ENCODE measurements around the gene CCR4. TPM values are rescaled to one million over a fixed set of nuclear protein-coding genes. Genes with fewer than 3 reads are reported as not detected.

CCR4 gene
- total RNA-seq, 1 experiment from 2014 or later = not detected

GRCh38 chr3:32934150-32934742, 17.2 kb upstream of the CCR4 start:
- no peak overlapping the region for H3K4me2 ChIP-seq (ENCODE audit: low read length)
- intact Hi-C loops (cut with micrococcal nuclease) = loop anchor here (1.0 to 2.0 kb wide), 2 partner anchors 201 to 423 kb away; no protein-coding TSS in a partner anchor
- TF ChIP-seq RAD21 (IDR thresholded peaks at IDR 0.05; ENCODE audit: low read depth) (peak; percentile 82), CTCF (IDR thresholded peaks at IDR 0.05 in 2 of 3, conservative IDR thresholded peaks at IDR 0.05 in 1 of 3; ENCODE audit: borderline replicate concordance in 1 of 3, insufficient read depth in 1 of 3, low read depth in 2 of 3, low read length in 2 of 3) (peak; percentile 67 to 77 (median 72)), FOSL1 (IDR thresholded peaks at IDR 0.05; ENCODE audit: low read depth) (no peak)
- TF ChIP-seq, protein P1, sequence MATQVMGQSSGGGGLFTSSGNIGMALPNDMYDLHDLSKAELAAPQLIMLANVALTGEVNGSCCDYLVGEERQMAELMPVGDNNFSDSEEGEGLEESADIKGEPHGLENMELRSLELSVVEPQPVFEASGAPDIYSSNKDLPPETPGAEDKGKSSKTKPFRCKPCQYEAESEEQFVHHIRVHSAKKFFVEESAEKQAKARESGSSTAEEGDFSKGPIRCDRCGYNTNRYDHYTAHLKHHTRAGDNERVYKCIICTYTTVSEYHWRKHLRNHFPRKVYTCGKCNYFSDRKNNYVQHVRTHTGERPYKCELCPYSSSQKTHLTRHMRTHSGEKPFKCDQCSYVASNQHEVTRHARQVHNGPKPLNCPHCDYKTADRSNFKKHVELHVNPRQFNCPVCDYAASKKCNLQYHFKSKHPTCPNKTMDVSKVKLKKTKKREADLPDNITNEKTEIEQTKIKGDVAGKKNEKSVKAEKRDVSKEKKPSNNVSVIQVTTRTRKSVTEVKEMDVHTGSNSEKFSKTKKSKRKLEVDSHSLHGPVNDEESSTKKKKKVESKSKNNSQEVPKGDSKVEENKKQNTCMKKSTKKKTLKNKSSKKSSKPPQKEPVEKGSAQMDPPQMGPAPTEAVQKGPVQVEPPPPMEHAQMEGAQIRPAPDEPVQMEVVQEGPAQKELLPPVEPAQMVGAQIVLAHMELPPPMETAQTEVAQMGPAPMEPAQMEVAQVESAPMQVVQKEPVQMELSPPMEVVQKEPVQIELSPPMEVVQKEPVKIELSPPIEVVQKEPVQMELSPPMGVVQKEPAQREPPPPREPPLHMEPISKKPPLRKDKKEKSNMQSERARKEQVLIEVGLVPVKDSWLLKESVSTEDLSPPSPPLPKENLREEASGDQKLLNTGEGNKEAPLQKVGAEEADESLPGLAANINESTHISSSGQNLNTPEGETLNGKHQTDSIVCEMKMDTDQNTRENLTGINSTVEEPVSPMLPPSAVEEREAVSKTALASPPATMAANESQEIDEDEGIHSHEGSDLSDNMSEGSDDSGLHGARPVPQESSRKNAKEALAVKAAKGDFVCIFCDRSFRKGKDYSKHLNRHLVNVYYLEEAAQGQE (IDR thresholded peaks at IDR 0.05; ENCODE audit: low read depth) = no peak
- no peak overlapping the region for H3K9ac ChIP-seq (ENCODE audit: low read length)
- no peaks in the 10 kb centered on the region for H4K20me1 ChIP-seq (ENCODE audit: insufficient read depth)
- H3K27ac ChIP-seq (ENCODE audit: low read depth, low read length) = no peak overlapping the region
- H2AFZ ChIP-seq (ENCODE audit: low read depth, low read length, poor library complexity, severe bottlenecking) = no peak overlapping the region
- ChIA-PET CTCF (interaction anchor here (1.0 to 1.3 kb wide), 2 partner anchors 13 to 202 kb away, joined by 3 to 4 read pairs; no protein-coding TSS in a partner anchor), RAD21 (ENCODE audit: low non-redundant PET in 1 of 2, low total read pairs in 2 of 2, uncharacterized antibody in 2 of 2, unreplicated experiment in 2 of 2) (no interaction called here), POLR2A (no interaction called here)
- H3K79me2 ChIP-seq (ENCODE audit: insufficient read depth, low read length) = no peaks in the 10 kb centered on the region
- H3K27me3 ChIP-seq (ENCODE audit: insufficient read depth, low read length) = no peaks in the 10 kb centered on the region
- ATAC-seq (peak; percentile 50; the same call in 1 of the 2 replicates), DNase-seq (ENCODE audit: low read depth, low spot score) (peak; percentile 12)
- H3K9me2 ChIP-seq (ENCODE audit: insufficient read depth) = no peaks in the 10 kb centered on the region
- no peak overlapping the region for H3K4me3 ChIP-seq (replicated peaks in 1 of 2; ENCODE audit: low read depth in 1 of 2, low read length in 2 of 2)
- no peaks in the 10 kb centered on the region for H3K9me3 ChIP-seq (ENCODE audit: control insufficient read depth in 1 of 2, insufficient read depth in 1 of 2, low read depth in 1 of 2, low read length in 2 of 2)
- BruUV-seq (replicated peaks) = no TSS peak
- no peaks in the 10 kb centered on the region for H3K36me3 ChIP-seq (ENCODE audit: control insufficient read depth in 1 of 2, insufficient read depth in 2 of 2, low read length in 2 of 2)
- no peaks in the 10 kb centered on the region for H3K4me1 ChIP-seq (ENCODE audit: control insufficient read depth in 1 of 2, insufficient read depth in 2 of 2, low read length in 2 of 2)

Measured in HCT116 (cell line).